ENCODE measurements around the gene LAYN. TPM values are rescaled to one million over a fixed set of nuclear protein-coding genes. Genes with fewer than 3 reads are reported as not detected.

Gene LAYN
- polyA plus RNA-seq, 1 of the 3 experiments (the other 2 are of a cell fraction): 366 TPM

DNA sequence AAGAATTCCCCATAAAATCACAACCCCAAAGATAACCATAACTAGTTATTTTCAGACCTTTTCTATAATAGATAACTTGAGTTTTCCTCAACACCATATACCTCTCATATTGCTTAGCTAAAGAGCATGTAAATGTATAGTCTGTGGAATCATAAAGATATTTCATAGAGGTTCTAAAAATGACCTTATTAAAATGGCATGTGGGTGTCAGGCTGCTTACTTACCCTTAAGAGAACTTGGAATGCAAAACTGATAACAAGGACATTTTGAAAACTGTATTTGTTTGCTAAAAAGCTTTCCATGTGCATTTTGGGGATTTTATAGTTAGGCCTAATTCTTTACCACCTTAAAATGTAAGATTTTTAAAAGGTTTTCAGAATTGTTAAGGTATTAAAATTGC lies 66.5 kb downstream of the LAYN start:
- Histone ChIP-seq H3F3A (replicated peaks; ENCODE audit: insufficient read depth) (peaks cover 3% of the 10 kb centered on the region), H3K27ac (ENCODE audit: low read depth in 2 of 2, low read length in 1 of 2) (no peak overlapping the region), H4K20me1 (ENCODE audit: insufficient read depth) (peaks cover 31% of the 10 kb centered on the region; the same call in 1 of the 2 replicates), H3K4me1 (ENCODE audit: control insufficient read depth in 1 of 2, insufficient read depth in 2 of 2, low read depth in 1 of 2, low read length in 1 of 2) (peaks cover 7 to 16% of the 10 kb centered on the region in 2 experiments; a peak in 3 of 4 replicates), H3K4me2 (no peak overlapping the region), H3K36me3 (replicated peaks in 1 of 2; ENCODE audit: control insufficient read depth in 1 of 2, insufficient read depth in 2 of 2, low read length in 1 of 2) (peaks cover 0 to 3% of the 10 kb centered on the region in 2 experiments), H3K9ac (no peak overlapping the region), H3K4me3 (ENCODE audit: low read depth in 2 of 2, low read length in 1 of 2) (no peak overlapping the region), H2AFZ (ENCODE audit: low read depth) (no peak overlapping the region), H3K9me2 (no peaks in the 10 kb centered on the region), H3K9me3 (no peaks in the 10 kb centered on the region), H3K27me3 (ENCODE audit: insufficient read depth) (no peaks in the 10 kb centered on the region), H3K79me2 (ENCODE audit: insufficient read depth) (peaks cover 86% of the 10 kb centered on the region)
- POLR2A ChIA-PET: no interaction called here
- TF ChIP-seq NFIC (IDR thresholded peaks at IDR 0.05; ENCODE audit: borderline replicate concordance) (no peak), IRF3 (IDR thresholded peaks at IDR 0.05; ENCODE audit: low read depth, low read length) (no peak), RAD21 (IDR thresholded peaks at IDR 0.05; ENCODE audit: low read length) (no peak), SIN3A (IDR thresholded peaks at IDR 0.05; ENCODE audit: borderline replicate concordance, low read depth, low read length) (no peak), EZH2phosphoT487 (IDR thresholded peaks at IDR 0.05; ENCODE audit: borderline replicate concordance, low read depth) (no peak), POLR2AphosphoS5 (IDR thresholded peaks at IDR 0.05; ENCODE audit: low read depth, low read length) (no peak)
- CTCF ChIA-PET: interaction anchor here (1.2 to 1.6 kb wide), 4 partner anchors 163 to 232 kb away, joined by 3 to 5 read pairs (median 4); no protein-coding TSS in a partner anchor
- DNase-seq: no peak

- ChIA-PET POLR2A (no interaction called here), CTCF (no interaction called here)
- H3K79me2 ChIP-seq (ENCODE audit: insufficient read depth): peaks cover 88% of the 10 kb centered on the region
- H3K36me3 ChIP-seq (replicated peaks in 1 of 2; ENCODE audit: control insufficient read depth in 1 of 2, insufficient read depth in 2 of 2, low read length in 1 of 2): peaks cover 0 to 4% of the 10 kb centered on the region in 2 experiments
- H3K9me3 ChIP-seq: no peaks in the 10 kb centered on the region
- H3K4me1 ChIP-seq (ENCODE audit: control insufficient read depth in 1 of 2, insufficient read depth in 2 of 2, low read depth in 1 of 2, low read length in 1 of 2): peaks cover 7 to 21% of the 10 kb centered on the region in 2 experiments; a peak in 3 of 4 replicates
- no peak overlapping the region for H3K9ac ChIP-seq
- H4K20me1 ChIP-seq (ENCODE audit: insufficient read depth): peaks cover 31% of the 10 kb centered on the region; the same call in 1 of the 2 replicates
- 94% methylated on average over 3 of the region's 3 CpGs for WGBS (ENCODE audit: low lambda C conversion rate)
- TF ChIP-seq TAF1 (IDR thresholded peaks at IDR 0.05; ENCODE audit: borderline replicate concordance, low read depth, low read length): no peak
- no peak for TF ChIP-seq MXI1 (IDR thresholded peaks at IDR 0.05; ENCODE audit: low read depth, low read length)
- TF ChIP-seq FOSL2 (IDR thresholded peaks at IDR 0.05; ENCODE audit: borderline replicate concordance, low read depth): no peak
- no peak for TF ChIP-seq RXRA (IDR thresholded peaks at IDR 0.05; ENCODE audit: borderline replicate concordance, low read depth)
- no peak for TF ChIP-seq ZBTB33 (IDR thresholded peaks at IDR 0.05; ENCODE audit: borderline replicate concordance, low read depth)
- TF ChIP-seq TEAD4 (IDR thresholded peaks at IDR 0.05; ENCODE audit: borderline replicate concordance, insufficient read depth): no peak
- TF ChIP-seq SIN3A (IDR thresholded peaks at IDR 0.05; ENCODE audit: borderline replicate concordance, low read depth, low read length): no peak
- no peak for TF ChIP-seq MEF2A (IDR thresholded peaks at IDR 0.05; ENCODE audit: borderline replicate concordance, low read depth)
- TF ChIP-seq GABPA (IDR thresholded peaks at IDR 0.05; ENCODE audit: low read depth): no peak
- no peak for TF ChIP-seq SMC3 (IDR thresholded peaks at IDR 0.05; ENCODE audit: low read depth, low read length)
- no peak for TF ChIP-seq USF2 (IDR thresholded peaks at IDR 0.05; ENCODE audit: borderline replicate concordance, low read depth, low read length)
- no peak for TF ChIP-seq JUND (IDR thresholded peaks at IDR 0.05)
- no peak; the same call in 1 of the 2 replicates for TF ChIP-seq PBX3 (IDR thresholded peaks at IDR 0.05)
- no peak for TF ChIP-seq RAD21 (IDR thresholded peaks at IDR 0.05; ENCODE audit: low read length)
- TF ChIP-seq FOXM1 (IDR thresholded peaks at IDR 0.05; ENCODE audit: low read depth): no peak
- TF ChIP-seq, protein P1, sequence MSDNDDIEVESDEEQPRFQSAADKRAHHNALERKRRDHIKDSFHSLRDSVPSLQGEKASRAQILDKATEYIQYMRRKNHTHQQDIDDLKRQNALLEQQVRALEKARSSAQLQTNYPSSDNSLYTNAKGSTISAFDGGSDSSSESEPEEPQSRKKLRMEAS (IDR thresholded peaks at IDR 0.05; ENCODE audit: low read depth): no peak
- no peak for TF ChIP-seq NFIC (IDR thresholded peaks at IDR 0.05; ENCODE audit: borderline replicate concordance)
- TF ChIP-seq RFX5 (IDR thresholded peaks at IDR 0.05; ENCODE audit: low read length): no peak
- no peak for TF ChIP-seq USF1 (IDR thresholded peaks at IDR 0.05; ENCODE audit: borderline replicate concordance, low read depth)
- no peaks in the 10 kb centered on the region for H3K27me3 ChIP-seq (ENCODE audit: insufficient read depth)
- H3K9me2 ChIP-seq: no peaks in the 10 kb centered on the region
- H3K4me2 ChIP-seq: no peak overlapping the region
- no peak overlapping the region for H3K4me3 ChIP-seq (ENCODE audit: low read depth in 2 of 2, low read length in 1 of 2)
- H2AFZ ChIP-seq (ENCODE audit: low read depth): no peak overlapping the region
- DNase-seq: no peak
- peaks cover 8% of the 10 kb centered on the region for H3F3A ChIP-seq (replicated peaks; ENCODE audit: insufficient read depth)
- no peak overlapping the region for H3K27ac ChIP-seq (ENCODE audit: low read depth in 2 of 2, low read length in 1 of 2)
Measured at GRCh38 chr11:111607751-111608150, 67.2 kb downstream of the LAYN start.
